OCI-LY1 (cell line): ENCODE data around the gene GNAS-AS1.

ENCODE experiments used
- H2AFZ ChIP-seq: fragments of 200-600 bp; sonication (generic), shearing (Covaris generic); 2 replicates; pipeline ENCODE4 v1.6.0; 2014; ENCODE audit warnings: antibody characterized with exemption, mild to moderate bottlenecking, low read length
- H3F3A ChIP-seq: fragments of 200-600 bp; sonication (generic), shearing (Covaris generic); 2 replicates; pipeline ENCODE4 v1.6.0; 2014; ENCODE audit warnings: mild to moderate bottlenecking, antibody characterized with exemption, low read length, moderate library complexity; ENCODE audit not compliant: insufficient read depth
- H3K27ac ChIP-seq: fragments of 200-600 bp; sonication (generic); 2 replicates; pipeline ENCODE4 v1.5.1; 2014; ENCODE audit warnings: low read length, mixed run types, mild to moderate bottlenecking, low read depth; ENCODE audit not compliant: poor library complexity, severe bottlenecking
- H3K27me3 ChIP-seq: fragments of 200-600 bp; sonication (generic); 2 replicates; pipeline ENCODE4 v1.6.0; 2014; ENCODE audit warnings: antibody characterized with exemption, mild to moderate bottlenecking, low read length, moderate library complexity; ENCODE audit not compliant: insufficient read depth
- H3K36me3 ChIP-seq: fragments of 200-600 bp; sonication (generic); 2 replicates; pipeline ENCODE4 v1.6.1; 2014; ENCODE audit warnings: mild to moderate bottlenecking, antibody characterized with exemption, low read length, moderate library complexity, mixed read lengths; ENCODE audit not compliant: insufficient read depth
- H3K4me1 ChIP-seq: fragments of 200-600 bp; sonication (generic); 2 replicates; pipeline ENCODE4 v1.5.1; 2014; ENCODE audit warnings: mild to moderate bottlenecking, low read length, moderate library complexity; ENCODE audit not compliant: insufficient read depth, severe bottlenecking
- H3K4me2 ChIP-seq: fragments of 200-600 bp; sonication (generic), shearing (Covaris generic); 2 replicates; pipeline ENCODE4 v1.6.1; 2014; ENCODE audit warnings: low read length
- H3K4me3 ChIP-seq: fragments of 200-600 bp; sonication (generic); 2 replicates; pipeline ENCODE4 v1.5.1; 2014; ENCODE audit warnings: low read length, low read depth, mild to moderate bottlenecking, mixed read lengths; ENCODE audit not compliant: poor library complexity, severe bottlenecking
- H3K79me2 ChIP-seq: fragments of 200-600 bp; shearing (Covaris generic); 2 replicates; pipeline ENCODE4 v1.6.1; 2016; ENCODE audit warnings: mixed run types, low read length, mixed read lengths; ENCODE audit not compliant: insufficient read depth
- H3K9ac ChIP-seq: fragments of 200-600 bp; sonication (generic), shearing (Covaris generic); 2 replicates; pipeline ENCODE4 v1.6.1; 2014; ENCODE audit warnings: mild to moderate bottlenecking, low read length, mixed read lengths
- H3K9me2 ChIP-seq: fragments of 200-600 bp; sonication (generic), shearing (Covaris generic); 2 replicates; pipeline ENCODE4 v1.6.1; 2014; ENCODE audit warnings: low read depth, mild to moderate bottlenecking, low read length, mixed read lengths
- H3K9me3 ChIP-seq: fragments of 200-600 bp; shearing (Covaris generic); 2 replicates; pipeline ENCODE4 v1.6.1; 2014; ENCODE audit warnings: low read length, mixed read lengths
- H4K20me1 ChIP-seq: fragments of 200-600 bp; sonication (generic), shearing (Covaris generic); 2 replicates; pipeline ENCODE4 v1.6.0; 2016; ENCODE audit warnings: mild to moderate bottlenecking, low read length; ENCODE audit not compliant: insufficient read depth
- EZH2 ChIP-seq: fragments of 200-600 bp; sonication (generic), shearing (Covaris generic); IDR thresholded peaks from 2 replicates; pipeline ENCODE4 v1.8.0; 2017; ENCODE audit warnings: borderline replicate concordance, mixed run types, mild to moderate bottlenecking, antibody characterized with exemption, low read length, moderate library complexity, mixed read lengths
- TF ChIP-seq, protein P1 (sequence below): fragments of 200-600 bp; sonication (generic), shearing (Covaris generic); IDR thresholded peaks from 2 replicates; pipeline ENCODE4 v1.5.1; 2017; ENCODE audit warnings: mild to moderate bottlenecking, antibody characterized with exemption, low read length, moderate library complexity, mixed read lengths

The GNAS-AS1 gene

GRCh38 chr20:58817748-58818147, 33.0 kb downstream of the GNAS-AS1 start:
- no peaks in the 10 kb centered on the region for H3K4me1 ChIP-seq
- H4K20me1 ChIP-seq: no peaks in the 10 kb centered on the region
- H3K4me3 ChIP-seq: no peak overlapping the region
- no peak overlapping the region for H3K4me2 ChIP-seq
- no peak overlapping the region for H2AFZ ChIP-seq
- H3K27ac ChIP-seq: no peak overlapping the region
- no peaks in the 10 kb centered on the region for H3K9me2 ChIP-seq
- no peaks in the 10 kb centered on the region for H3K79me2 ChIP-seq
- no peaks in the 10 kb centered on the region for H3K27me3 ChIP-seq
- no peak overlapping the region for H3K9ac ChIP-seq
- no peaks in the 10 kb centered on the region for H3K9me3 ChIP-seq
- H3F3A ChIP-seq: no peaks in the 10 kb centered on the region
- H3K36me3 ChIP-seq: peaks cover 4% of the 10 kb centered on the region; the same call in 1 of the 2 replicates
- TF ChIP-seq, protein P1, sequence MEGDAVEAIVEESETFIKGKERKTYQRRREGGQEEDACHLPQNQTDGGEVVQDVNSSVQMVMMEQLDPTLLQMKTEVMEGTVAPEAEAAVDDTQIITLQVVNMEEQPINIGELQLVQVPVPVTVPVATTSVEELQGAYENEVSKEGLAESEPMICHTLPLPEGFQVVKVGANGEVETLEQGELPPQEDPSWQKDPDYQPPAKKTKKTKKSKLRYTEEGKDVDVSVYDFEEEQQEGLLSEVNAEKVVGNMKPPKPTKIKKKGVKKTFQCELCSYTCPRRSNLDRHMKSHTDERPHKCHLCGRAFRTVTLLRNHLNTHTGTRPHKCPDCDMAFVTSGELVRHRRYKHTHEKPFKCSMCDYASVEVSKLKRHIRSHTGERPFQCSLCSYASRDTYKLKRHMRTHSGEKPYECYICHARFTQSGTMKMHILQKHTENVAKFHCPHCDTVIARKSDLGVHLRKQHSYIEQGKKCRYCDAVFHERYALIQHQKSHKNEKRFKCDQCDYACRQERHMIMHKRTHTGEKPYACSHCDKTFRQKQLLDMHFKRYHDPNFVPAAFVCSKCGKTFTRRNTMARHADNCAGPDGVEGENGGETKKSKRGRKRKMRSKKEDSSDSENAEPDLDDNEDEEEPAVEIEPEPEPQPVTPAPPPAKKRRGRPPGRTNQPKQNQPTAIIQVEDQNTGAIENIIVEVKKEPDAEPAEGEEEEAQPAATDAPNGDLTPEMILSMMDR: no peak
- no peak for TF ChIP-seq EZH2

DNA sequence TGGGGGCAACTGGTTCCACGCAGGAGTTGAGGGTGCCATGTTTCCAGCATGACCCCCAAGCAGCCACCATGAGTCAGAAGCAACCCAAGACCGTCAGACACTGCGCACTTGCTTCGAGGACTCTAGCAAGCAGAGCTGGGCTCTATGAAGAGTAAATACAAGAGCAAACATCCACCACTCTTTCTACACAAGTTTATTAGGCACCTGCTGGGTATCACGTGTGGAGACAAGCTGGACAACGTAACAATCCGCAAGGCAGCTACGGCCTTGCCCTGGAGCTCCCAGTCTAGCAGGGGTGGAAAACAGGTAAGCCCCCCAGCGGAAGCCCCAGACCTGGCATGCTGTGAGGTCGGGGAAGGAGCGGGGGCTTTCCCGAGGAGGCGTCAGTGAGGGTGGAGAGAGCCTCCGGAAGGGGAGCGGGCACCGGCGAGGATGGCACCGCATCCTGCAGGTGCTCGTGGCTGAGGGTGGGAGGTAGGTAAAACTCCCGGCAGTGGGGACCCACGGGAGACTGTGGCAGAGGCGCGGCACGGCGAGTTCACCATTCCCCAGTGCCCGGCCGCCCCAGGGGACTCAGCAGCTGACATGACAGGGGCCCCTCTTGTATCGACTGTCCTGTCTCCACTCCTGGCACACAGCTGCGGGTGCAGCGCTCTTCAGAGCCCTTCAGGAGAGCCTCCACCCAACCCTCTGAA, 33.6 kb downstream of the GNAS-AS1 start:
- H2AFZ ChIP-seq: no peak overlapping the region
- H3K4me2 ChIP-seq: no peak overlapping the region
- peaks cover 4% of the 10 kb centered on the region; the same call in 1 of the 2 replicates for H3K36me3 ChIP-seq
- no peaks in the 10 kb centered on the region for H3K27me3 ChIP-seq
- H3K4me1 ChIP-seq: no peaks in the 10 kb centered on the region
- no peak overlapping the region for H3K4me3 ChIP-seq
- no peak overlapping the region for H3K27ac ChIP-seq
- H3K9me3 ChIP-seq: no peaks in the 10 kb centered on the region
- no peaks in the 10 kb centered on the region for H4K20me1 ChIP-seq
- no peaks in the 10 kb centered on the region for H3K79me2 ChIP-seq
- no peak overlapping the region for H3K9ac ChIP-seq
- TF ChIP-seq, protein P1: no peak
- H3F3A ChIP-seq: no peaks in the 10 kb centered on the region
- H3K9me2 ChIP-seq: no peaks in the 10 kb centered on the region

- Histone ChIP-seq H3K4me1 (no peaks in the 10 kb centered on the region), H3F3A (no peaks in the 10 kb centered on the region), H3K4me3 (no peak overlapping the region), H3K9me2 (no peaks in the 10 kb centered on the region), H3K9me3 (no peaks in the 10 kb centered on the region), H2AFZ (no peak overlapping the region), H3K36me3 (peaks cover 4% of the 10 kb centered on the region; the same call in 1 of the 2 replicates), H3K9ac (no peak overlapping the region), H3K27me3 (no peaks in the 10 kb centered on the region), H4K20me1 (no peaks in the 10 kb centered on the region), H3K4me2 (no peak overlapping the region), H3K79me2 (no peaks in the 10 kb centered on the region), H3K27ac (no peak overlapping the region)
- TF ChIP-seq, protein P1: no peak
- TF ChIP-seq EZH2: no peak
Observed at GRCh38 chr20:58816051-58816450, 34.7 kb downstream of the GNAS-AS1 start.
